Lower leg skin (tissue), 4 donors: ENCODE data around the gene GRM7. TPM values are rescaled to one million over a fixed set of nuclear protein-coding genes. Genes with fewer than 3 reads are reported as not detected.

Source experiments
- DNase-seq, 2 donors: peaks; one replicate each; pipeline ENCODE4 v3.0.0-alpha.2; 2019; ENCODE audit warnings: low spot score in 2 of 2
- H3K4me3 ChIP-seq: fragments of 200-600 bp; sonication (generic); 2 replicates; pipeline ENCODE4 v1.5.1; 2017; ENCODE audit warnings: mild to moderate bottlenecking, low read depth; ENCODE audit not compliant: poor library complexity, severe bottlenecking
- POLR2A ChIP-seq, 2 donors: fragments of 450-650 bp; IDR thresholded peaks; one replicate each; pipeline ENCODE4 v1.6.1; 2016 to 2017; ENCODE audit warnings: antibody characterized with exemption in 2 of 2, mild to moderate bottlenecking in 1 of 2, moderate library complexity in 1 of 2
- WGBS, 2 donors: methylation state at CpG; one replicate each; pipeline ENCODE4 v1.1.5; 2018; 5-methylcytosine and 5-hydroxymethylcytosine counted together
- intact Hi-C: fragments of 100-400 bp; cut with DNase I; formaldehyde crosslinking; loops from one replicate; pipeline ENCODE4 v1.15.0; 2023; ENCODE audit warnings: low total_unique reads
- total RNA-seq, 4 donors: library from RNA; depleted of rRNA; stranded (reverse); fragments of >200 nt; gene quantifications; one replicate each; pipeline ENCODE4 v1.1.0, GENCODE V29; 2016
- TF ChIP-seq, protein P1 (sequence below), 3 donors: fragments of 450-650 bp; IDR thresholded peaks; one replicate each; pipeline ENCODE4 v1.5.1; 2016; ENCODE audit warnings: antibody characterized with exemption in 3 of 3, mild to moderate bottlenecking in 3 of 3, moderate library complexity in 2 of 3

The GRM7 gene
- total RNA-seq, 4 donors from 2014 or later: 0.32 TPM; not detected in 3

DNA sequence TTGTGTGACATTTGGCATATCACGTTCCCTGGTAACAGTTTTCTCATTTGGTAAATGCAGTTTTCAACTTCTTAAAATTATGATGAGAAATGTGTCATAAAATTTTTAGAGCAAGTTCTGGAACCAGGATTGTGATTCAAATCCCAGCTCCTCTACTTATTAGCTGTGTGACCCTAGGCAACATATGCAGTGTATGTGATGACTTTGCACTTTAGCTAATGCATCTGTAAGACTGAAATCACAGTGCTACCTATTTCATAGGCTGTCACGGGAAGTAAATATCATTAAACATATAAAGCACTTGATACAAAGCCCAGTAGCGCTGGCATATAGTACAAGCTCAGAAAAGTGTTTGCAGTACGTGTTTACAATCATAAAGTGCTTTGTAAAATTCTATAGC lies 419.4 kb downstream of the GRM7 start:
- no peak for TF ChIP-seq POLR2A (IDR thresholded peaks at IDR 0.05)
- TF ChIP-seq, protein P1, sequence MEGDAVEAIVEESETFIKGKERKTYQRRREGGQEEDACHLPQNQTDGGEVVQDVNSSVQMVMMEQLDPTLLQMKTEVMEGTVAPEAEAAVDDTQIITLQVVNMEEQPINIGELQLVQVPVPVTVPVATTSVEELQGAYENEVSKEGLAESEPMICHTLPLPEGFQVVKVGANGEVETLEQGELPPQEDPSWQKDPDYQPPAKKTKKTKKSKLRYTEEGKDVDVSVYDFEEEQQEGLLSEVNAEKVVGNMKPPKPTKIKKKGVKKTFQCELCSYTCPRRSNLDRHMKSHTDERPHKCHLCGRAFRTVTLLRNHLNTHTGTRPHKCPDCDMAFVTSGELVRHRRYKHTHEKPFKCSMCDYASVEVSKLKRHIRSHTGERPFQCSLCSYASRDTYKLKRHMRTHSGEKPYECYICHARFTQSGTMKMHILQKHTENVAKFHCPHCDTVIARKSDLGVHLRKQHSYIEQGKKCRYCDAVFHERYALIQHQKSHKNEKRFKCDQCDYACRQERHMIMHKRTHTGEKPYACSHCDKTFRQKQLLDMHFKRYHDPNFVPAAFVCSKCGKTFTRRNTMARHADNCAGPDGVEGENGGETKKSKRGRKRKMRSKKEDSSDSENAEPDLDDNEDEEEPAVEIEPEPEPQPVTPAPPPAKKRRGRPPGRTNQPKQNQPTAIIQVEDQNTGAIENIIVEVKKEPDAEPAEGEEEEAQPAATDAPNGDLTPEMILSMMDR (IDR thresholded peaks at IDR 0.05): no peak

GRCh38 chr3:7282988-7283387 lies 422.1 kb downstream of the GRM7 start:
- TF ChIP-seq, protein P1 (IDR thresholded peaks at IDR 0.05): no peak
- no peak for TF ChIP-seq POLR2A (IDR thresholded peaks at IDR 0.05)
- DNase-seq: no peak
- intact Hi-C loops: no loop called here
- H3K4me3 ChIP-seq: no peak overlapping the region
- WGBS, 2 donors: 77 to 80% methylated on average over 4 of the region's 4 CpGs

More for the DNA sequence above, 419.4 kb downstream of the GRM7 start:
- 78 to 86% methylated on average over 4 of the region's 4 CpGs for WGBS, 2 donors
- H3K4me3 ChIP-seq: no peak overlapping the region
- DNase-seq: no peak
- intact Hi-C loops: no loop called here

GRCh38 chr3:7285505-7285904 lies 424.6 kb downstream of the GRM7 start:
- TF ChIP-seq, protein P1 (IDR thresholded peaks at IDR 0.05): no peak
- TF ChIP-seq POLR2A (IDR thresholded peaks at IDR 0.05): no peak
- intact Hi-C loops: no loop called here
- WGBS, 2 donors: 61 to 65% methylated on average over 3 of the region's 3 CpGs
- H3K4me3 ChIP-seq: no peak overlapping the region
- no peak for DNase-seq

DNA sequence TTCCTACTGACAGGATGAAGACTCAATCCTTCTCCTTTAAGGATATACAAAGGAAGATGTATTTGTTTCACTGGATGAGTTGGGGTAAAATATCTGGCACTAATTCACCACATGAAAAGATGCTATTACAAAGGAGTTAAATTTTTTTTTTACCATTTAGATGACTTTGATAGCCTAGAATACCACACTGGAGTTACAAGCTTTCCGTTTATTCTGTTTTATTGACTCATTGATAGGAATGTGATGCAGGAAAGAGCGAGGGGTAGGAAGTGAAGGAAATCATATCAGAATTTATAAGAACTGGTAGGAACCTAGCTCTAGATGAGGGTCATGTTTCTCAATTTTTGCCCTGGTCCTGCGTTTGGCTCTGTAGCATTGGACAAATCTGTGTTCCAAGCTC lies 427.2 kb downstream of the GRM7 start:
- DNase-seq: no peak
- 73 to 87% methylated on average over 3 of the region's 3 CpGs for WGBS, 2 donors
- intact Hi-C loops: no loop called here
- TF ChIP-seq POLR2A (IDR thresholded peaks at IDR 0.05): no peak
- no peak overlapping the region for H3K4me3 ChIP-seq

GRCh38 chr3:7289121-7289520 lies 428.2 kb downstream of the GRM7 start:
- intact Hi-C loops: no loop called here
- 41 to 55% methylated on average over 1 of the region's 1 CpG for WGBS, 2 donors
- H3K4me3 ChIP-seq: no peak overlapping the region
- TF ChIP-seq, protein P1 (IDR thresholded peaks at IDR 0.05): no peak
- TF ChIP-seq POLR2A (IDR thresholded peaks at IDR 0.05): no peak
- no peak for DNase-seq

GRCh38 chr3:7290077-7290825 lies 429.3 kb downstream of the GRM7 start:
- WGBS, 2 donors: 39 to 46% methylated on average over 1 of the region's 1 CpG
- intact Hi-C loops: no loop called here
- no peak for TF ChIP-seq POLR2A (IDR thresholded peaks at IDR 0.05)
- TF ChIP-seq, protein P1 (IDR thresholded peaks at IDR 0.05): no peak
- H3K4me3 ChIP-seq: no peak overlapping the region
- DNase-seq: no peak
